Measurements from ENCODE around the gene CAPZA1.

DNA sequence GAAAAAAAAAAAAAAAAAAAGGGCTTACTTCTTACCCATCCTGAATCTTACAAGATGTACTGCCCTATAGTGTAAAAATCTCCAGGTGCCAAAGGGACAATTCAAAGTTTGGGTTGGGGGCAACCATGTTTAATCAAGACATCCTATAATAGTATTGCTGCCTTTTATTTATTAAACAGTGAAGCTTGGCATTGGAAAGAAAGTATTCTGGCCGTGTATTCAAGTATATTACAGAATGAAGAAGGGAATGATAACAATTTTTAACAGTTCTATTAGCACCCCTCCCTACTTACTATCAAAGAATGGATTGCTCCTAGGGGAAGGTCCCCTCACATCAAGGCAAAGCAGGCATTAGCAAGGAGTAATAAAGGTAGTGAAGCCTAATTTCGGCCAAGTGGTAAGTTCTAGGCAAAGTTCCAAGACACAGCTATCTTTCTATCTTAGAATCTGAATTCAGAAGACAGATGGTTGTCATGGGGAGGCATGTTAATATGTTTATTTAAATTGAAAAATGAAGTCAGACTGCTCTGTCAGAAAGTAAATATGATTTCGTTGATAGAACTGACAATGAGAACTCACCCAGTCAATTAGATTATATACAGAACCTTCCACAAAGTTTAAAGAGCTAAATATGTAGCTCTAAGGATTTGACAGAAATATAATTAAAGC lies 25.3 kb upstream of the CAPZA1 start:
- TF ChIP-seq, protein P1, sequence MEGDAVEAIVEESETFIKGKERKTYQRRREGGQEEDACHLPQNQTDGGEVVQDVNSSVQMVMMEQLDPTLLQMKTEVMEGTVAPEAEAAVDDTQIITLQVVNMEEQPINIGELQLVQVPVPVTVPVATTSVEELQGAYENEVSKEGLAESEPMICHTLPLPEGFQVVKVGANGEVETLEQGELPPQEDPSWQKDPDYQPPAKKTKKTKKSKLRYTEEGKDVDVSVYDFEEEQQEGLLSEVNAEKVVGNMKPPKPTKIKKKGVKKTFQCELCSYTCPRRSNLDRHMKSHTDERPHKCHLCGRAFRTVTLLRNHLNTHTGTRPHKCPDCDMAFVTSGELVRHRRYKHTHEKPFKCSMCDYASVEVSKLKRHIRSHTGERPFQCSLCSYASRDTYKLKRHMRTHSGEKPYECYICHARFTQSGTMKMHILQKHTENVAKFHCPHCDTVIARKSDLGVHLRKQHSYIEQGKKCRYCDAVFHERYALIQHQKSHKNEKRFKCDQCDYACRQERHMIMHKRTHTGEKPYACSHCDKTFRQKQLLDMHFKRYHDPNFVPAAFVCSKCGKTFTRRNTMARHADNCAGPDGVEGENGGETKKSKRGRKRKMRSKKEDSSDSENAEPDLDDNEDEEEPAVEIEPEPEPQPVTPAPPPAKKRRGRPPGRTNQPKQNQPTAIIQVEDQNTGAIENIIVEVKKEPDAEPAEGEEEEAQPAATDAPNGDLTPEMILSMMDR (IDR thresholded peaks at IDR 0.05), result no peak
- no peak for TF ChIP-seq POLR2A (IDR thresholded peaks at IDR 0.05)
